ENCODE results near the gene EPS8. TPM values are rescaled to one million over a fixed set of nuclear protein-coding genes. Genes with fewer than 3 reads are reported as not detected.
"Not testable (repeated sequence)": the region's sequence is repeated elsewhere in the genome, so short reads cannot be mapped to it uniquely, and the experiment has no call there.

EPS8 gene
- total RNA-seq, 1 experiment from 2014 or later = 232 TPM

- Histone ChIP-seq H3K4me1 (replicated peaks; ENCODE audit: insufficient read depth) (peaks cover 11% of the 10 kb centered on the region), H3K4me3 (no peak overlapping the region), H3K4me2 (no peak overlapping the region), H3K36me3 (ENCODE audit: low read depth) (peaks cover 7% of the 10 kb centered on the region), H2AFZ (no peak overlapping the region), H3K27ac (no peak overlapping the region), H3F3A (ENCODE audit: insufficient read depth, low read depth) (peaks cover 8% of the 10 kb centered on the region; the same call in 1 of the 2 replicates), H3K9me2 (ENCODE audit: insufficient read depth) (no peaks in the 10 kb centered on the region), H4K20me1 (ENCODE audit: insufficient read depth) (no peaks in the 10 kb centered on the region), H3K27me3 (ENCODE audit: insufficient read depth, low read depth) (no peaks in the 10 kb centered on the region), H3K9me3 (ENCODE audit: insufficient read depth, low read depth) (peaks cover 8% of the 10 kb centered on the region; the same call in 1 of the 2 replicates), H3K79me2 (ENCODE audit: low read depth) (peaks cover 98% of the 10 kb centered on the region)
- CTCF ChIA-PET = no interaction called here
- TF ChIP-seq EZH2 (IDR thresholded peaks at IDR 0.05; ENCODE audit: low read depth) = no peak
- TF ChIP-seq CTCF (conservative IDR thresholded peaks at IDR 0.05) = no peak
- BruUV-seq (replicated peaks) = no TSS peak
- POLR2A ChIA-PET (ENCODE audit: unreplicated experiment) = interaction anchor here (0.6 kb wide), 1 partner anchor 154 kb away, joined by 3 read pairs; no protein-coding TSS in a partner anchor
- intact Hi-C loops (cut with micrococcal nuclease; ENCODE audit: unreplicated experiment) = no loop called here
- DNase-seq = no peak
These were observed 36.4 kb downstream of the EPS8 start for GRCh38 chr12:15752785-15753184.

- TF ChIP-seq EZH2 (IDR thresholded peaks at IDR 0.05; ENCODE audit: low read depth) = no peak
- TF ChIP-seq CTCF (conservative IDR thresholded peaks at IDR 0.05) = no peak
- no peak for DNase-seq
- Histone ChIP-seq H3K4me3 (no peak overlapping the region), H2AFZ (no peak overlapping the region), H3K36me3 (ENCODE audit: low read depth) (peaks cover under 1% of the 10 kb centered on the region; the same call in 1 of the 2 replicates), H3K9me3 (ENCODE audit: insufficient read depth, low read depth) (no peaks in the 10 kb centered on the region), H4K20me1 (ENCODE audit: insufficient read depth) (no peaks in the 10 kb centered on the region), H3K79me2 (ENCODE audit: low read depth) (peaks cover 98% of the 10 kb centered on the region), H3K4me1 (replicated peaks; ENCODE audit: insufficient read depth) (peaks cover under 1% of the 10 kb centered on the region), H3K4me2 (no peak overlapping the region), H3K27ac (no peak overlapping the region), H3K27me3 (ENCODE audit: insufficient read depth, low read depth) (no peaks in the 10 kb centered on the region), H3F3A (ENCODE audit: insufficient read depth, low read depth) (peaks cover 4% of the 10 kb centered on the region; the same call in 1 of the 2 replicates), H3K9me2 (ENCODE audit: insufficient read depth) (no peaks in the 10 kb centered on the region)
- no TSS peak for BruUV-seq (replicated peaks)
- POLR2A ChIA-PET (ENCODE audit: unreplicated experiment) = interaction anchor here (0.6 kb wide), 1 partner anchor 100 kb away, joined by 6 read pairs; no protein-coding TSS in a partner anchor
- CTCF ChIA-PET = no interaction called here
- intact Hi-C loops (cut with micrococcal nuclease; ENCODE audit: unreplicated experiment) = no loop called here
These were observed 37.4 kb downstream of the EPS8 start for GRCh38 chr12:15751741-15752140.

GRCh38 chr12:15749937-15750336 lies 39.3 kb downstream of the EPS8 start:
- intact Hi-C loops (cut with micrococcal nuclease; ENCODE audit: unreplicated experiment) = no loop called here
- POLR2A ChIA-PET (ENCODE audit: unreplicated experiment) = no interaction called here
- H4K20me1 ChIP-seq (ENCODE audit: insufficient read depth) = no peaks in the 10 kb centered on the region
- H3K9me3 ChIP-seq (ENCODE audit: insufficient read depth, low read depth) = no peaks in the 10 kb centered on the region
- H3K4me1 ChIP-seq (replicated peaks; ENCODE audit: insufficient read depth) = no peaks in the 10 kb centered on the region
- no peaks in the 10 kb centered on the region for H3K27me3 ChIP-seq (ENCODE audit: insufficient read depth, low read depth)
- BruUV-seq (replicated peaks) = no TSS peak
- no peaks in the 10 kb centered on the region for H3K9me2 ChIP-seq (ENCODE audit: insufficient read depth)
- no peak for TF ChIP-seq EZH2 (IDR thresholded peaks at IDR 0.05; ENCODE audit: low read depth)
- H3K79me2 ChIP-seq (ENCODE audit: low read depth) = peaks cover 97% of the 10 kb centered on the region
- no peaks in the 10 kb centered on the region for H3K36me3 ChIP-seq (ENCODE audit: low read depth)
- no peak overlapping the region for H3K4me2 ChIP-seq
- CTCF ChIA-PET = interaction anchor here (0.7 kb wide), 1 partner anchor 98 kb away, joined by 3 read pairs; no protein-coding TSS in a partner anchor
- H3K27ac ChIP-seq = no peak overlapping the region
- no peak overlapping the region for H2AFZ ChIP-seq
- no peak overlapping the region for H3K4me3 ChIP-seq
- DNase-seq = no peak
- H3F3A ChIP-seq (ENCODE audit: insufficient read depth, low read depth) = no peaks in the 10 kb centered on the region

GRCh38 chr12:15741870-15742269 lies 47.3 kb downstream of the EPS8 start:
- H3K4me3 ChIP-seq; H4K20me1 ChIP-seq (ENCODE audit: insufficient read depth); H2AFZ ChIP-seq; H3K4me2 ChIP-seq; H3K27ac ChIP-seq; BruUV-seq (replicated peaks); H3F3A ChIP-seq (ENCODE audit: insufficient read depth, low read depth); H3K36me3 ChIP-seq (ENCODE audit: low read depth); DNase-seq; intact Hi-C loops (cut with micrococcal nuclease; ENCODE audit: unreplicated experiment); H3K9me2 ChIP-seq (ENCODE audit: insufficient read depth); H3K9me3 ChIP-seq (ENCODE audit: insufficient read depth, low read depth); CTCF ChIA-PET; H3K27me3 ChIP-seq (ENCODE audit: insufficient read depth, low read depth); POLR2A ChIA-PET (ENCODE audit: unreplicated experiment); H3K4me1 ChIP-seq (replicated peaks; ENCODE audit: insufficient read depth): not testable (repeated sequence)
- peaks cover 81% of the 10 kb centered on the region for H3K79me2 ChIP-seq (ENCODE audit: low read depth)

Measured in PC-9 (cell line).